ENCODE results near the gene ZNF710. TPM values are rescaled to one million over a fixed set of nuclear protein-coding genes. Genes with fewer than 3 reads are reported as not detected.
"Not testable (repeated sequence)": the region's sequence is repeated elsewhere in the genome, so short reads cannot be mapped to it uniquely, and the experiment has no call there.

The ZNF710 gene
- total RNA-seq, 2 donors from 2014 or later, result 3.4 to 5.2 TPM

DNA sequence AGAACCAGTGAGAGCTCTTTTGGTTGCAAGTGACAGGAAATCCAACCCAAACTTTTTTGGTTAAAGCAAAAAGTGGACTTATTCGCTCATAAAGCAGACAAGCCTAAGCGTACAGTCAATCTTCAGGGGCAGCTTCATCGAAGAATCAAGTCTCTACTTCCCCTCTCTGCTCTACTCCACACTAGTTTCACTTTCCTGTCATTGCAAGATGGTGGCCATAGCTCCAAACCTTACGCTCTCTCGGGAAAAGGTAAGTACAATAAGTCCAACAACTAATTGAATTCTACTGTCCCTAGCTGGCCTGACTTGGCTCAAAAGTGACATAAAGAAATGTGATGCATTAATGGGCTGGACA lies 24.9 kb upstream of the ZNF710 start:
- TF ChIP-seq, protein P1, sequence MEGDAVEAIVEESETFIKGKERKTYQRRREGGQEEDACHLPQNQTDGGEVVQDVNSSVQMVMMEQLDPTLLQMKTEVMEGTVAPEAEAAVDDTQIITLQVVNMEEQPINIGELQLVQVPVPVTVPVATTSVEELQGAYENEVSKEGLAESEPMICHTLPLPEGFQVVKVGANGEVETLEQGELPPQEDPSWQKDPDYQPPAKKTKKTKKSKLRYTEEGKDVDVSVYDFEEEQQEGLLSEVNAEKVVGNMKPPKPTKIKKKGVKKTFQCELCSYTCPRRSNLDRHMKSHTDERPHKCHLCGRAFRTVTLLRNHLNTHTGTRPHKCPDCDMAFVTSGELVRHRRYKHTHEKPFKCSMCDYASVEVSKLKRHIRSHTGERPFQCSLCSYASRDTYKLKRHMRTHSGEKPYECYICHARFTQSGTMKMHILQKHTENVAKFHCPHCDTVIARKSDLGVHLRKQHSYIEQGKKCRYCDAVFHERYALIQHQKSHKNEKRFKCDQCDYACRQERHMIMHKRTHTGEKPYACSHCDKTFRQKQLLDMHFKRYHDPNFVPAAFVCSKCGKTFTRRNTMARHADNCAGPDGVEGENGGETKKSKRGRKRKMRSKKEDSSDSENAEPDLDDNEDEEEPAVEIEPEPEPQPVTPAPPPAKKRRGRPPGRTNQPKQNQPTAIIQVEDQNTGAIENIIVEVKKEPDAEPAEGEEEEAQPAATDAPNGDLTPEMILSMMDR (IDR thresholded peaks at IDR 0.05), result no peak
- Histone ChIP-seq H3K4me3 (no peak overlapping the region), H3K27me3 (no peaks in the 10 kb centered on the region), H3K9me3 (no peaks in the 10 kb centered on the region), H3K4me1 (no peaks in the 10 kb centered on the region), H3K36me3 (no peaks in the 10 kb centered on the region), H3K27ac (no peak overlapping the region)
- no peak for DNase-seq (ENCODE audit: low spot score)

DNA sequence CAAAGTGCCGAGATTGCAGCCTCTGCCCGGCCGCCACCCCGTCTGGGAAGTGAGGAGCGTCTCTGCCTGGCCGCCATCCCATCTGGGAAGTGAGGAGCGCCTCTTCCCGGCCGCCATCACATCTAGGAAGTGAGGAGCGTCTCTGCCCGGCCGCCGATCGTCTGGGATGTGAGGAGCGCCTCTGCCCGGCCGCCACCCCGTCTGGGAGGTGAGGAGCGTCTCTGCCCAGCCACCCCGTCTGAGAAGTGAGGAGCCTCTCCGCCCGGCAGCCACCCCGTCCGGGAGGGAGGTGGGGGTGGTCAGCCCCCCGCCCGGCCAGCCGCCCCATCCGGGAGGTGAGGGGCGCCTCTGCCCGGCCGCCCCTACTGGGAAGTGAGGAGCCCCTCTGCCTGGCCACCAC lies 23.3 kb upstream of the ZNF710 start:
- not testable (repeated sequence) for H3K36me3 ChIP-seq; DNase-seq (ENCODE audit: low spot score); H3K4me3 ChIP-seq

DNA sequence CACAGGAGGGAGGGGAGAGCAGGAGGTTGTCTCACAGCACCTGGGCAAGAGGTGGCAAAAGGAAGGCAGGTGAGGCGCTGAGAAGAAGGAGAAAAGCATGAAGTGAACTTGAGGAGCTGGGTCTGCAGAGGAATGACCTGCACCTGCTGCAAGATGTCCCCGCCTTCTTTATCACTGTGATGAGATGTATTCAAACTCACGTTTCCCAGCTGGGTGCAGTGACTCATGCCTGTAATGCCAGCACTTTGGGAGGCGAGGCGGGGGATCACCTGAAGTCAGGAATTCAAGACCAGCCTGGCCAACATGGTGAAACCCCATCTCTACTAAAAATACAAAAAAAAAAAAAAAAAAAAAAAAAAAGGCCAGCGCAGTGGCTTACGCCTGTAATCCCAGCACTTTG lies 22.2 kb upstream of the ZNF710 start:
- no peaks in the 10 kb centered on the region for H3K4me1 ChIP-seq
- H3K9me3 ChIP-seq, result peaks cover 0 to 3% of the 10 kb centered on the region in 2 donors
- H3K27ac ChIP-seq, result no peak overlapping the region
- H3K4me3 ChIP-seq, result no peak overlapping the region
- DNase-seq (ENCODE audit: low spot score), result no peak
- TF ChIP-seq, protein P1 (IDR thresholded peaks at IDR 0.05), result no peak
- H3K36me3 ChIP-seq, result no peaks in the 10 kb centered on the region
- H3K27me3 ChIP-seq, result no peaks in the 10 kb centered on the region

More for the DNA sequence above, 23.3 kb upstream of the ZNF710 start:
- not testable (repeated sequence) for H3K27ac ChIP-seq, H3K27me3 ChIP-seq, H3K9me3 ChIP-seq, H3K4me1 ChIP-seq

DNA sequence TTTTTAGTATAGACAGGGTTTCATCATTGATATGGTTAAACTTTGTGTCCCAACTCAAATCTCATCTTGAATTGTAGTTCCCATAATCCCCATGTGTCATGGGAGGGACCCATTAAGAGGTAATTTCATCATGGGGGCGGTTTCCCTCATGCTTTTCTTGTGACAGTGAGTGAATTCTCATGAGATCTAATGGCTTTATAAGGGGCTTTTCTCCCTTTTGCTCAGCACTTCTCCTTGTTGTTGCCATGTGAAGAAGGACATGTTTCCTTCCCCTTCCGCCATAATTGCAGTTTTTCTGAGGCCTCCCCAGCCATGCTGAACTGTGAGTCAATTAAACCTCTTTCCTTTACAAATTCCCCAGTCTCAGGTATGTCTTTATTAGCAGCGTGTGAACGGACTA lies 20.2 kb upstream of the ZNF710 start:
- no peak overlapping the region for H3K4me3 ChIP-seq
- H3K36me3 ChIP-seq, result no peaks in the 10 kb centered on the region
- TF ChIP-seq, protein P1 (IDR thresholded peaks at IDR 0.05), result no peak
- H3K27ac ChIP-seq, result no peak overlapping the region
- H3K4me1 ChIP-seq, result no peaks in the 10 kb centered on the region
- DNase-seq (ENCODE audit: low spot score), result no peak
- no peaks in the 10 kb centered on the region for H3K27me3 ChIP-seq
- peaks cover 0 to 21% of the 10 kb centered on the region in 2 donors for H3K9me3 ChIP-seq

DNA sequence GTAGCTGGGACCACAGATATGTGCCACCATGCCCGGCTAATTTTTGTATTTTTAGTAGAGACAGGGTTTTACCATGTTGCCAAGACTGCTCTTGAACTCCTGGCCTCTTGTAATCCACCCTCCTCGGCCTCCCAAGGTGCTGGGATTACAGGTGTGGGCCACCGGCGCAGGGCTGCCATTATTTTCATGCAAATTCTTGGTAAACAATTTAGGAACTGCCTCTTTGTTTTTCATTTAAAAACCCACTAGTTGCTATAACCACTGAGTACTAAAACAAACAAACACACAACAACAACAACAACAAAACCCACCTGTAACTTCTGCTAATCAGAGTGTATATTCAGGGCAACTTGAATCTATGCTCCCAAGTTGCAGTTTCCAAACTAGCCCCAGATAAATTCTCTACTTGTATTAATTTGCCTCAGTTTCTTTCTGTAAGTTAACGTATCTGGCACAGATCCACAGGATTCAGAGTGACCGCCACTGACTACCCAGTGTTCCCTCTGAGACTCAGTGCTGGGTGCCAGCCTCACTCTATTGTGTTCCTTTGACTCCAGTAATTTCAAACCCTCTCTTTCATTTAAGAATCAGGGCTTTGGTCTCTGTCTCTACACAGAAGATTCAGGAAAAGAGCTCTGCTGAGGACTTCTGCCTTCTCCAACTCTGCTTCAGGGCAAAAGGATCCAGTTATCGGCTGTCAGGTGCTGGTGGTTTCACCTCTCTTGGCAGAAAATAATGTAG lies 18.6 kb upstream of the ZNF710 start:
- H3K9me3 ChIP-seq, result peaks cover 0 to 21% of the 10 kb centered on the region in 2 donors
- H3K27ac ChIP-seq, result no peak overlapping the region
- no peaks in the 10 kb centered on the region for H3K4me1 ChIP-seq
- no peaks in the 10 kb centered on the region for H3K36me3 ChIP-seq
- H3K4me3 ChIP-seq, result no peak overlapping the region
- no peak for DNase-seq (ENCODE audit: low spot score)
- no peaks in the 10 kb centered on the region for H3K27me3 ChIP-seq
- TF ChIP-seq, protein P1 (IDR thresholded peaks at IDR 0.05), result no peak

DNA sequence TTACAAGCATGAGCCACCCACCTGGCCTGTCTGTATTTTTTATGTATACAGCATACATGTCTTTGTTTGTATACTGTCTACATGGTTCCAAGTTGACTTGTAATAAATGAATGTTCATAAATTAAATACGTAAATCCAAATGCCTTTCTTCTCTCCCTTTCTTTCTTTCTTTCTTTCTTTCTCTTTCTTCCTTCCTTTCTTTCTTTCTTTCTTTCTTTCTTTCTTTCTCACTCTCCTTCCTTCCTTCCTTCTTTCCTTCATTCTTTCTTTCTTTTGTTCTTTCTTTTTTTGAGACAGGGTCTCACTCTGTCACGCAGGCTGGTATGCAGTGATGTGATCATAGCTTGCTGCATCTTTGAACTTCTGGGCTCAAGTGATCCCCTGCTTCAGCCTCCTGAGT lies 17.1 kb upstream of the ZNF710 start:
- Histone ChIP-seq H3K4me1 (no peaks in the 10 kb centered on the region), H3K4me3 (no peak overlapping the region), H3K27me3 (no peaks in the 10 kb centered on the region), H3K9me3 (peaks cover 0 to 21% of the 10 kb centered on the region in 2 donors), H3K36me3 (no peaks in the 10 kb centered on the region), H3K27ac (no peak overlapping the region)
- no peak for DNase-seq (ENCODE audit: low spot score)
- TF ChIP-seq, protein P1 (IDR thresholded peaks at IDR 0.05), result no peak
